WERI-Rb-1 (cell line): Measurements from ENCODE around the gene SLC38A7.

Source experiments
- DNase-seq: peaks from one replicate; pipeline ENCODE4 v3.0.0-alpha.2; 2020
- H3K27ac ChIP-seq: fragments of 250-450 bp; sonication (Bioruptor Pico); 2 replicates; pipeline ENCODE4 v1.5.1; 2020; ENCODE audit warnings: mild to moderate bottlenecking, moderate library complexity
- H3K27me3 ChIP-seq: fragments of 250-450 bp; sonication (Bioruptor Pico); 2 replicates; pipeline ENCODE4 v1.5.1; 2021; ENCODE audit warnings: mild to moderate bottlenecking, low read depth, moderate library complexity; ENCODE audit not compliant: insufficient read depth, severe bottlenecking
- H3K36me3 ChIP-seq: fragments of 250-450 bp; sonication (Bioruptor Pico); 2 replicates; pipeline ENCODE4 v1.5.1; 2020; ENCODE audit warnings: mild to moderate bottlenecking, moderate library complexity
- H3K4me3 ChIP-seq: 2 replicates; pipeline ENCODE4 v1.5.1; 2011; ENCODE audit warnings: low read depth, mild to moderate bottlenecking, control low read depth, low read length
- H3K9me3 ChIP-seq: fragments of 250-450 bp; sonication (Bioruptor Pico); 2 replicates; pipeline ENCODE4 v1.5.1; 2021; ENCODE audit warnings: mild to moderate bottlenecking, moderate library complexity; ENCODE audit not compliant: severe bottlenecking
- CTCF ChIP-seq: IDR thresholded peaks from 2 replicates; pipeline ENCODE4 v1.5.1; 2011; ENCODE audit warnings: low read depth, mild to moderate bottlenecking, control low read depth, inconsistent platforms, low read length

Gene SLC38A7

GRCh38 chr16:58685084-58685449 is 497 bp upstream of the SLC38A7 start:
- no peak overlapping the region for H3K27ac ChIP-seq
- H3K36me3 ChIP-seq = no peaks in the 10 kb centered on the region
- H3K9me3 ChIP-seq = no peaks in the 10 kb centered on the region
- DNase-seq = no peak
- no peak overlapping the region for H3K4me3 ChIP-seq
- no peak for TF ChIP-seq CTCF
- H3K27me3 ChIP-seq = no peaks in the 10 kb centered on the region

DNA sequence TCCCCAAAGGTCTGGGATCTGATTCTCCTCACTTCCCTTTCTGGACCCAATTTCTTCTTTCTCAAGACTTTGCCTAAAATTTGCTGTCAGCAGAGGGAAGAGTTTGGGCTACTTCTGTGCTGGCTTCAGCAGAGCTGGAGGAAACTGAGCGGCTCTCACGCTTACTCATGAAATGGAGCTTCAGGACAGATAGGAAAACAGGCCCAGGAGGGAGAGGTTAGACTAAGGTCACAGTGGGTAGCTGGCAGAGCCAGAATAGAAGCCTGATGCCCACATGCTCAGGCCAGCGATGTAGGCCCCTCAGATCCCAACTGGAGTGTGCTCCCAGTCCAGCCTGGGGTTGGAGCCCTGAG is 593 bp downstream of the SLC38A7 start:
- no peak for TF ChIP-seq CTCF
- Histone ChIP-seq H3K4me3 (peak overlapping the region; percentile 85), H3K27ac (peak overlapping the region; percentile 62), H3K36me3 (no peaks in the 10 kb centered on the region), H3K27me3 (no peaks in the 10 kb centered on the region), H3K9me3 (no peaks in the 10 kb centered on the region)
- DNase-seq = no peak

- Histone ChIP-seq H3K27ac (no peak overlapping the region), H3K9me3 (no peaks in the 10 kb centered on the region), H3K36me3 (no peaks in the 10 kb centered on the region; the same call in 1 of the 2 replicates), H3K4me3 (no peak overlapping the region), H3K27me3 (no peaks in the 10 kb centered on the region)
- no peak for TF ChIP-seq CTCF
- no peak for DNase-seq
These were observed 4.8 kb downstream of the SLC38A7 start for GRCh38 chr16:58679763-58680162.

DNA sequence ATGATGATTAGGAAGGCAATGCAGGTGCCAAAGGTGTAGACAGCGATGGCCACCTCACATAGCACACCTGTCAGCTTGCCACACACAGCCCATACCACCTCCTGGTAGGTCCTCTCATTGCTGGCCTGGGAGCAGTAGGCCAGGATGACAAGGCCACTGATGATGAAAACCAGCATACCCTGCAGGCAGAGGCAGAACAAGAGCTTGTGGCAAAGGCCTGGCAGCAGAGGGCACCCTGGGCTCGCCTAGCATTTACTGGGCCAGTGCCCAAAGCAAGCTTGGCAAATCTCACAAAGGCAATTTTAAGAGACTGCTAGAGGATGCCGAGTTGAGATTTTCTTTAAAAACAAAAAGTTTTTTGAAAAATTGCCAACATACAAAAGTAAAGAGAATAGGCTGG is 5.9 kb downstream of the SLC38A7 start:
- Histone ChIP-seq H3K4me3 (no peak overlapping the region), H3K36me3 (no peaks in the 10 kb centered on the region; the same call in none of the 2 replicates), H3K9me3 (no peaks in the 10 kb centered on the region), H3K27ac (no peak overlapping the region), H3K27me3 (no peaks in the 10 kb centered on the region)
- DNase-seq = no peak
- TF ChIP-seq CTCF = peak; percentile 35; the same call in 1 of the 2 replicates

GRCh38 chr16:58678269-58678668 is 6.3 kb downstream of the SLC38A7 start:
- H3K27ac ChIP-seq = no peak overlapping the region
- TF ChIP-seq CTCF = no peak
- no peak overlapping the region for H3K4me3 ChIP-seq
- DNase-seq = no peak
- no peaks in the 10 kb centered on the region for H3K27me3 ChIP-seq
- H3K9me3 ChIP-seq = no peaks in the 10 kb centered on the region
- no peaks in the 10 kb centered on the region; the same call in none of the 2 replicates for H3K36me3 ChIP-seq

GRCh38 chr16:58670946-58671583 is 13.5 kb downstream of the SLC38A7 start:
- H3K4me3 ChIP-seq = no peak overlapping the region
- no peak for TF ChIP-seq CTCF
- no peak for DNase-seq
- no peak overlapping the region for H3K27ac ChIP-seq
- no peaks in the 10 kb centered on the region for H3K9me3 ChIP-seq
- H3K36me3 ChIP-seq = no peaks in the 10 kb centered on the region; the same call in 1 of the 2 replicates
- no peaks in the 10 kb centered on the region for H3K27me3 ChIP-seq
